ENCODE data around the gene BASP1.
"Not testable (repeated sequence)": the region's sequence is repeated elsewhere in the genome, so short reads cannot be mapped to it uniquely, and the experiment has no call there.

BASP1 gene

GRCh38 chr5:17191574-17191973 lies 25.9 kb upstream of the BASP1 start:
- not testable (repeated sequence) for DNase-seq

GRCh38 chr5:17192191-17192590 lies 25.2 kb upstream of the BASP1 start:
- DNase-seq = no peak

GRCh38 chr5:17196024-17196423 lies 21.4 kb upstream of the BASP1 start:
- DNase-seq = no peak

- DNase-seq = no peak
Observed at GRCh38 chr5:17196697-17197096, 20.7 kb upstream of the BASP1 start.

- DNase-seq = no peak
Observed at GRCh38 chr5:17203329-17204132, 13.9 kb upstream of the BASP1 start.

GRCh38 chr5:17204133-17204489 lies 13.3 kb upstream of the BASP1 start:
- no peak for DNase-seq

GRCh38 chr5:17206021-17206420 lies 11.4 kb upstream of the BASP1 start:
- no peak for DNase-seq

- no peak for DNase-seq
Observed at GRCh38 chr5:17212191-17212590, 5.2 kb upstream of the BASP1 start.

- no peak for DNase-seq
Observed at GRCh38 chr5:17212996-17213395, 4.4 kb upstream of the BASP1 start.

GRCh38 chr5:17213938-17214337 lies 3.5 kb upstream of the BASP1 start:
- DNase-seq = no peak

- no peak for DNase-seq
Observed at GRCh38 chr5:17214893-17215292, 2.5 kb upstream of the BASP1 start.

- DNase-seq = no peak
Observed at GRCh38 chr5:17215361-17215760, 2.1 kb upstream of the BASP1 start.

GRCh38 chr5:17216176-17216973 lies 1.1 kb upstream of the BASP1 start:
- no peak for DNase-seq

GRCh38 chr5:17216974-17217492 lies 398 bp upstream of the BASP1 start:
- DNase-seq = no peak

GRCh38 chr5:17218353-17219005 lies 1.0 kb downstream of the BASP1 start:
- no peak for DNase-seq

GRCh38 chr5:17219006-17219422 lies 1.6 kb downstream of the BASP1 start:
- DNase-seq = no peak

- DNase-seq = no peak
Observed at GRCh38 chr5:17219469-17219868, 2.0 kb downstream of the BASP1 start.

- DNase-seq = no peak
Observed at GRCh38 chr5:17219992-17220391, 2.6 kb downstream of the BASP1 start.

- no peak for DNase-seq
Observed at GRCh38 chr5:17220469-17220868, 3.0 kb downstream of the BASP1 start.

GRCh38 chr5:17221843-17222636 lies 4.6 kb downstream of the BASP1 start:
- DNase-seq = no peak

- no peak for DNase-seq
Observed at GRCh38 chr5:17222664-17223063, 5.2 kb downstream of the BASP1 start.

- DNase-seq = no peak
Observed at GRCh38 chr5:17223367-17224185, 6.1 kb downstream of the BASP1 start.
